ENCODE results near the gene IL31. TPM values are rescaled to one million over a fixed set of nuclear protein-coding genes. Genes with fewer than 3 reads are reported as not detected.

Gene IL31
- total RNA-seq, 1 experiment from 2014 or later: not detected

DNA sequence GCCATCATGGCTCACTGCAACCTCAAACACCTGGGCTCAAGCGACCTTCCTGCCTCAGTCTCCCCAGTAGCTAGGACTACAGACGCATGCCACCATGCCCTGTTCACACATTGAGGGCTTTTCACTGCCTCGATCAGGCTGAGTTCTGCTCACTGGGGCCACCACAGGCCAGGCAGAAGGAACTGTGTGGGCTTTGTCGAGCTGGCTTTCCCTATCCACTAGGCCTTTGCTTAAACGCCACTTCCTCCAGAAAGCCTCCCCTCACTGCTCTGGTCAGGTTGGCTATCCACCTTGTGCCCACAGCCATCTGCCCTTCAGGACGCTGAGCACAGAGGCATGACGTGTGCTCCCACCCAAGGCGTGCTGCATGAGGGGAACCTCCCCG is 50.3 kb downstream of the IL31 start:
- TF ChIP-seq, protein P1, sequence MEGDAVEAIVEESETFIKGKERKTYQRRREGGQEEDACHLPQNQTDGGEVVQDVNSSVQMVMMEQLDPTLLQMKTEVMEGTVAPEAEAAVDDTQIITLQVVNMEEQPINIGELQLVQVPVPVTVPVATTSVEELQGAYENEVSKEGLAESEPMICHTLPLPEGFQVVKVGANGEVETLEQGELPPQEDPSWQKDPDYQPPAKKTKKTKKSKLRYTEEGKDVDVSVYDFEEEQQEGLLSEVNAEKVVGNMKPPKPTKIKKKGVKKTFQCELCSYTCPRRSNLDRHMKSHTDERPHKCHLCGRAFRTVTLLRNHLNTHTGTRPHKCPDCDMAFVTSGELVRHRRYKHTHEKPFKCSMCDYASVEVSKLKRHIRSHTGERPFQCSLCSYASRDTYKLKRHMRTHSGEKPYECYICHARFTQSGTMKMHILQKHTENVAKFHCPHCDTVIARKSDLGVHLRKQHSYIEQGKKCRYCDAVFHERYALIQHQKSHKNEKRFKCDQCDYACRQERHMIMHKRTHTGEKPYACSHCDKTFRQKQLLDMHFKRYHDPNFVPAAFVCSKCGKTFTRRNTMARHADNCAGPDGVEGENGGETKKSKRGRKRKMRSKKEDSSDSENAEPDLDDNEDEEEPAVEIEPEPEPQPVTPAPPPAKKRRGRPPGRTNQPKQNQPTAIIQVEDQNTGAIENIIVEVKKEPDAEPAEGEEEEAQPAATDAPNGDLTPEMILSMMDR (conservative IDR thresholded peaks at IDR 0.05; ENCODE audit: low read depth, low read length): no peak
- TF ChIP-seq EZH2 (IDR thresholded peaks at IDR 0.05; ENCODE audit: borderline replicate concordance, low read depth, low read length, poor library complexity, severe bottlenecking): no peak
- intact Hi-C loops (cut with micrococcal nuclease; ENCODE audit: unreplicated experiment): loop anchor here (1.0 kb wide), 2 partner anchors 69 to 207 kb away; no protein-coding TSS in a partner anchor
- H3K27me3 ChIP-seq (replicated peaks; ENCODE audit: insufficient read depth, low read depth, low read length, poor library complexity): no peaks in the 10 kb centered on the region
- peaks cover 15% of the 10 kb centered on the region for H3K4me1 ChIP-seq (ENCODE audit: insufficient read depth, low read length, poor library complexity, severe bottlenecking)
- no TSS peak for BruUV-seq (replicated peaks)
- no peaks in the 10 kb centered on the region for H3K36me3 ChIP-seq (ENCODE audit: insufficient read depth, low read length, poor library complexity, severe bottlenecking)
- DNase-seq (ENCODE audit: low spot score): no peak
- POLR2A ChIA-PET (ENCODE audit: low non-redundant PET): no interaction called here
- no peak overlapping the region for H3K4me3 ChIP-seq (ENCODE audit: low read depth, low read length, poor library complexity, severe bottlenecking)
- no peaks in the 10 kb centered on the region for H3K9me3 ChIP-seq (ENCODE audit: low read depth, low read length, poor library complexity, severe bottlenecking)
- H3K27ac ChIP-seq (ENCODE audit: low read depth, low read length, poor library complexity, severe bottlenecking): no peak overlapping the region
- CTCF ChIA-PET: interaction anchor here (0.9 to 2.3 kb wide), 2 partner anchors 69 to 206 kb away, joined by 3 to 18 read pairs; partner anchors contain the start of gene CFAP251

DNA sequence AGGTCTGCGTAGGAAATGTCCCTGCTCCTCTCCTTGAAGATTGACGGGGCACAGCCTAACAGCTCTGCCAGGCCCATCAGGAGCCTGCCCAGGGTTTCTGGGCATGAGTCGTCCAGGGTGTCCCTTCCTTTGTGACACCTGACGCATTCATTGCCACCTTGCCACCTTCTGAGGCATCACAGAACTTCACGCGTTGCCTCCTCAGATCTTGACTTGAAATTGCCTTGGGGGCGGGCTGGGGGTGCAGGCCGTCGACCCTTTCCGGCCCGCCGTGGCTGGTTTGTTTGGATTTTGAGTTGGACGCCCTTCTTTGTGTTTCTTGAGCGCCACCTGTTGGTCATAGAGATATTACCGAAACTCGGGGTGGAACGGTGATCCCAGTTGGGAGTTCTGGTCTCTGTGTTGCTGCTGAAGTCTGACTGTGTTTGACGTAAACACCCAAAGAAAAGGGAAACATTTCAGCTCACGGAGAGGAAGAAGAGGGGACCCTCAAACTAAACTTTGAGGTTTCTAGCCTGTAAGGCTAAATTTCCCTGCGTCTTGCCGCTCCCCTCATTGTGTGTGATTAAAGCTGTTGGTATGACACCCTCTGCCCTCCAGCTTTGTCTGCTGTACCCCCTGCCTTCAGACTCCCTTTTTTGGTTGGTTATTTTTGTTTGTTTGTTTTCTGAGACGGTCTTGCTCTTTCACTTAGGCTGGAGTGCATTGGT is 50.8 kb downstream of the IL31 start:
- no TSS peak for BruUV-seq (replicated peaks)
- no peak overlapping the region for H3K27ac ChIP-seq (ENCODE audit: low read depth, low read length, poor library complexity, severe bottlenecking)
- intact Hi-C loops (cut with micrococcal nuclease; ENCODE audit: unreplicated experiment): loop anchor here (1.0 kb wide), 2 partner anchors 69 to 207 kb away; no protein-coding TSS in a partner anchor
- H3K4me3 ChIP-seq (ENCODE audit: low read depth, low read length, poor library complexity, severe bottlenecking): no peak overlapping the region
- no peaks in the 10 kb centered on the region for H3K27me3 ChIP-seq (replicated peaks; ENCODE audit: insufficient read depth, low read depth, low read length, poor library complexity)
- ChIA-PET POLR2A (ENCODE audit: low non-redundant PET) (no interaction called here), CTCF (interaction anchor here (0.6 to 2.3 kb wide), 5 partner anchors 12 to 380 kb away, joined by 3 to 18 read pairs (median 4); partner anchors contain the start of gene CFAP251)
- no peaks in the 10 kb centered on the region for H3K9me3 ChIP-seq (ENCODE audit: low read depth, low read length, poor library complexity, severe bottlenecking)
- TF ChIP-seq, protein P1 (conservative IDR thresholded peaks at IDR 0.05; ENCODE audit: low read depth, low read length): peak; percentile 84
- TF ChIP-seq EZH2 (IDR thresholded peaks at IDR 0.05; ENCODE audit: borderline replicate concordance, low read depth, low read length, poor library complexity, severe bottlenecking): no peak
- DNase-seq (ENCODE audit: low spot score): peak; percentile 82
- no peaks in the 10 kb centered on the region for H3K36me3 ChIP-seq (ENCODE audit: insufficient read depth, low read length, poor library complexity, severe bottlenecking)
- peaks cover 15% of the 10 kb centered on the region for H3K4me1 ChIP-seq (ENCODE audit: insufficient read depth, low read length, poor library complexity, severe bottlenecking)

Other genes starting within 250 kb of the IL31 start
- gene BCL7A, start 152.3 kb downstream of the IL31 start, total RNA-seq (2021): 40.7 and 41.8 TPM in 2 replicates
- 32.7 and 35.8 TPM in 2 replicates for gene MLXIP, start 95.5 kb downstream of the IL31 start, total RNA-seq (2021)
- 0.24 TPM in 1 of 2 replicates, not detected in the other for gene LRRC43, start 8.9 kb upstream of the IL31 start, total RNA-seq (2021)
- gene B3GNT4, start 29.5 kb upstream of the IL31 start, total RNA-seq (2021): 0.15 and 0.22 TPM in 2 replicates
- gene DIABLO, start 51.8 kb upstream of the IL31 start, total RNA-seq (2021): 72.0 and 72.2 TPM in 2 replicates
- gene VPS33A, start 92.3 kb upstream of the IL31 start, total RNA-seq (2021): 34.3 and 35.3 TPM in 2 replicates
- 52.1 and 62.2 TPM in 2 replicates for gene CLIP1, start 248.4 kb upstream of the IL31 start, total RNA-seq (2021)

Data from A673 (cell line).